Colonic mucosa (tissue), 4 donors: Measurements from ENCODE around the gene CCDC136. TPM values are rescaled to one million over a fixed set of nuclear protein-coding genes. Genes with fewer than 3 reads are reported as not detected.

Experiments
- DNase-seq: peaks from one replicate; pipeline ENCODE4 v3.0.0-alpha.2; 2020
- H3K27ac ChIP-seq: fragments of 200-600 bp; one replicate; pipeline ENCODE4 v1.8.0; 2021
- H3K27me3 ChIP-seq: fragments of 200-600 bp; one replicate; pipeline ENCODE4 v1.8.0; 2021
- H3K36me3 ChIP-seq: fragments of 200-600 bp; one replicate; pipeline ENCODE4 v1.8.0; 2021
- H3K4me1 ChIP-seq: fragments of 200-600 bp; one replicate; pipeline ENCODE4 v1.8.0; 2021; ENCODE audit warnings: mild to moderate bottlenecking
- H3K4me3 ChIP-seq: fragments of 200-600 bp; one replicate; pipeline ENCODE4 v1.8.0; 2021
- H3K9ac ChIP-seq, 2 donors: one replicate each; pipeline ENCODE4 v1.7.0; 2013; ENCODE audit warnings: control low read depth in 2 of 2, low read depth in 2 of 2, low read length in 2 of 2
- H3K9me3 ChIP-seq: fragments of 200-600 bp; one replicate; pipeline ENCODE4 v1.8.0; 2021
- intact Hi-C: fragments of 100-400 bp; cut with DNase I; formaldehyde crosslinking; loops from one replicate; pipeline ENCODE4 v1.14.1; 2022
- total RNA-seq, 2 donors: library from RNA; stranded (reverse); fragmentation: NEBNext Ultra II Directional in 1 of 2; extraction: Animal tissue kit (Norgen Biotek cat#: 25700) in 1 of 2; gene quantifications; one replicate each; pipeline ENCODE4 v1.2.1, GENCODE V29; 2021
- TF ChIP-seq, protein P1 (sequence below): fragments of 200-600 bp; IDR thresholded peaks from one replicate; pipeline ENCODE4 v1.8.0; 2022; ENCODE audit warnings: antibody characterized with exemption, mild to moderate bottlenecking
- donor health status: healthy.
- donor health status: DM: no; HTN: no; CAD: no.
- donor health status: DM: no; HTN: no; CAD: no.

Gene CCDC136
- 1 to 10 TPM in 1 of 2 donors, under 1 TPM in 1; 0.64 to 5.8 TPM for total RNA-seq

DNA sequence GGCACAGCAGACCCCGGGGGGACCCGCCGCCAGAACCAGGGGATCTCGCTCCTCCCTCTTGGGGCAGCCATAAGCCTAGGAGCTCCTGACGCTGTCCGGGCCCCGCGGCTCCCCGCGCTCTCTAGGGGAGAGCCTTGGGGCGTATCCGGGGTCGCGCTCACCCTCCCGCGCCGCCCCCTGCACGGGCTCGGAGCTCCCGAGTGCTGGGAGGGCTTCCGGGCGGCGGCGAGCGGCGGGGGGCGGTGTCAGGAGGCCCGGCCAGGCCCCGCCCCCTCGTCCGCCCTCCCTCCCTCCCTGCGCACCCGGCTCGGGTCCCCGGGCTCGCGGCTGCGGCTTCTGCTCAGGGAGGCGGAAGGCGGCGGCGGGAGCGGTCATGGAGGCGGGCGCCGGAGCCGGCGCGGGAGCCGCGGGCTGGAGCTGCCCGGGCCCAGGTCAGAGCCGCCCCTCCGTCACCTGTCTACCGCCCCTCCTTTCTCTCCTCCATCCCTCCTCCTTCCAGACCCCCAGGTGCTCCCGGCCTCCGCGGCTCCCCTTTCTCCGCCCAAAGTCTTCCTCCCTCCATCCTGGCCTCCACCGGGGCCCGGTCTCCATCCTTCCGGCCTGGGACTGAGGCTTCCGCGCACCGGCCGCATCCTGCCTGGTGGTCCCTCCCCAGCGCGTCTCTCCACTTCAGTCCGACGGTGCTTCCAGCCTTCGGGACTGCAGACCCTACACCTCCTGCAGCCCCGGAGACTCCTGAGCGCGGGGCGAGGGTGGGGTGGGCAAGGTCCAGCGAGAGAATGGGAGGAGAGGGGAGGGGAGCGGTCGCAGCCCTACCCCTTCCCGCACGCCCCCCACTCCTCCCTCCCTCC lies at the start of gene CCDC136:
Gene CCDC136, plus strand, starts transcription at position 848 of the 851 bp plus-strand sequence. CDS start 444 bp downstream, outside the sequence.
- peak; percentile 79 for DNase-seq
- Histone ChIP-seq H3K4me1 (peaks cover 4% of the 10 kb centered on the region), H3K9me3 (no peaks in the 10 kb centered on the region), H3K36me3 (no peaks in the 10 kb centered on the region), H3K27me3 (no peaks in the 10 kb centered on the region), H3K4me3 (peak within 1 kb of the TSS; percentile 89), H3K9ac (peak within 1 kb of the TSS; percentile 51 to 81), H3K27ac (no peak within 1 kb of the TSS)
- TF ChIP-seq, protein P1, sequence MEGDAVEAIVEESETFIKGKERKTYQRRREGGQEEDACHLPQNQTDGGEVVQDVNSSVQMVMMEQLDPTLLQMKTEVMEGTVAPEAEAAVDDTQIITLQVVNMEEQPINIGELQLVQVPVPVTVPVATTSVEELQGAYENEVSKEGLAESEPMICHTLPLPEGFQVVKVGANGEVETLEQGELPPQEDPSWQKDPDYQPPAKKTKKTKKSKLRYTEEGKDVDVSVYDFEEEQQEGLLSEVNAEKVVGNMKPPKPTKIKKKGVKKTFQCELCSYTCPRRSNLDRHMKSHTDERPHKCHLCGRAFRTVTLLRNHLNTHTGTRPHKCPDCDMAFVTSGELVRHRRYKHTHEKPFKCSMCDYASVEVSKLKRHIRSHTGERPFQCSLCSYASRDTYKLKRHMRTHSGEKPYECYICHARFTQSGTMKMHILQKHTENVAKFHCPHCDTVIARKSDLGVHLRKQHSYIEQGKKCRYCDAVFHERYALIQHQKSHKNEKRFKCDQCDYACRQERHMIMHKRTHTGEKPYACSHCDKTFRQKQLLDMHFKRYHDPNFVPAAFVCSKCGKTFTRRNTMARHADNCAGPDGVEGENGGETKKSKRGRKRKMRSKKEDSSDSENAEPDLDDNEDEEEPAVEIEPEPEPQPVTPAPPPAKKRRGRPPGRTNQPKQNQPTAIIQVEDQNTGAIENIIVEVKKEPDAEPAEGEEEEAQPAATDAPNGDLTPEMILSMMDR: no peak
- intact Hi-C loops: no loop called here

- H3K36me3 ChIP-seq: no peaks in the 10 kb centered on the region
- no peaks in the 10 kb centered on the region for H3K9me3 ChIP-seq
- H3K9ac ChIP-seq: no peak overlapping the region
- TF ChIP-seq, protein P1: no peak
- peaks cover 9% of the 10 kb centered on the region for H3K4me1 ChIP-seq
- intact Hi-C loops: no loop called here
- no peak overlapping the region for H3K27ac ChIP-seq
- H3K4me3 ChIP-seq: no peak overlapping the region
- no peaks in the 10 kb centered on the region for H3K27me3 ChIP-seq
- no peak for DNase-seq
Observed at GRCh38 chr7:128742206-128742605, 49.6 kb upstream of the CCDC136 start.

DNA sequence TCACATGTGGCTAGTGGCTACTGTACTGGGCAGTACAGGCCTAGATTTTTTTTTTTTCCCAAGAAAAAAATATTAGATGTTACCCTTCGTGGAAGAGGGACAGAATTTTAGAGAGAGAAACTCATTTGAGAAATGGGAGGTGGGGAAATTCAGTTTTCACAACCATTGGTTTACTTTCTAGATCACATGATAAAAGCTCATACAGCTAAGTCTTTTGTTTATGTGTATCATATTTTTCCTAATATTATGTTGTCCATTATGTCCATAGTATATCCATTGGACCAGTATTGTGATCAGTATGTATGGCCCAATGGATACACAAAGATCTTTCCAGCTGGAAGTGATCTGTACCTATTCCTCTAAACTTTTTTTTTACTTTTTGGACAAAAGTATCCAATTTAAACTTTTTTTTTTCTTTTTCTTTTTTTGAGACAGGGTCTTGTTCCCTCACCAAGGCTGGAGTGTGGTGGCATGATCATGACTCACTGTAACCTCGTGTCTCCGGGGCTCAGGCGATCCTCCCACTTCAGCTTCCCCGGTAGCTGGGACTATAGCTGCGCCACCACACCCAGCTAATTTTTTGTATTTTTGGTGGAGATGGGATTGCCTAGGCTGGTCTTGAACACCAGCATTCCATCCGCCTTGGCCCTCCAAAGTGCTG lies 48.5 kb upstream of the CCDC136 start:
- no peaks in the 10 kb centered on the region for H3K9me3 ChIP-seq
- DNase-seq: no peak
- peaks cover 9% of the 10 kb centered on the region for H3K4me1 ChIP-seq
- H3K36me3 ChIP-seq: no peaks in the 10 kb centered on the region
- no peak overlapping the region for H3K9ac ChIP-seq
- H3K27me3 ChIP-seq: no peaks in the 10 kb centered on the region
- H3K4me3 ChIP-seq: no peak overlapping the region
- intact Hi-C loops: no loop called here
- TF ChIP-seq, protein P1: no peak
- no peak overlapping the region for H3K27ac ChIP-seq

- peaks cover 9% of the 10 kb centered on the region for H3K4me1 ChIP-seq
- no peaks in the 10 kb centered on the region for H3K9me3 ChIP-seq
- no peak overlapping the region for H3K4me3 ChIP-seq
- peak overlapping the region in 1 of 2 donors; percentile 55 for H3K9ac ChIP-seq
- intact Hi-C loops: no loop called here
- no peaks in the 10 kb centered on the region for H3K27me3 ChIP-seq
- no peaks in the 10 kb centered on the region for H3K36me3 ChIP-seq
- TF ChIP-seq, protein P1: no peak
- no peak overlapping the region for H3K27ac ChIP-seq
- no peak for DNase-seq
Observed at GRCh38 chr7:128744366-128744905, 47.3 kb upstream of the CCDC136 start.

GRCh38 chr7:128745706-128746105 lies 46.1 kb upstream of the CCDC136 start:
- H3K27ac ChIP-seq: no peak overlapping the region
- no peaks in the 10 kb centered on the region for H3K9me3 ChIP-seq
- TF ChIP-seq, protein P1: no peak
- peaks cover 7% of the 10 kb centered on the region for H3K4me1 ChIP-seq
- H3K9ac ChIP-seq: no peak overlapping the region
- no peak overlapping the region for H3K4me3 ChIP-seq
- H3K27me3 ChIP-seq: no peaks in the 10 kb centered on the region
- H3K36me3 ChIP-seq: no peaks in the 10 kb centered on the region
- intact Hi-C loops: no loop called here
- DNase-seq: no peak
